Epithelial cell of esophagus (primary cell): ENCODE measurements around the gene RAB31.

Experiments
- DNase-seq: peaks from one replicate; pipeline ENCODE4 v3.0.0; 2010; ENCODE audit warnings: low read depth
- H3K4me3 ChIP-seq: 2 replicates; pipeline ENCODE4 v1.5.1; 2011; ENCODE audit warnings: mild to moderate bottlenecking, low read length, control low read depth
- TF ChIP-seq, protein P1 (sequence below): IDR thresholded peaks from 2 replicates; pipeline ENCODE4 v1.5.1; 2011; ENCODE audit warnings: low read depth, mild to moderate bottlenecking, low read length, control low read depth, inconsistent platforms; ENCODE audit not compliant: insufficient read depth; ENCODE audit errors: missing control alignments

The RAB31 gene

GRCh38 chr18:9842448-9842847 lies 134.3 kb downstream of the RAB31 start:
- TF ChIP-seq, protein P1, sequence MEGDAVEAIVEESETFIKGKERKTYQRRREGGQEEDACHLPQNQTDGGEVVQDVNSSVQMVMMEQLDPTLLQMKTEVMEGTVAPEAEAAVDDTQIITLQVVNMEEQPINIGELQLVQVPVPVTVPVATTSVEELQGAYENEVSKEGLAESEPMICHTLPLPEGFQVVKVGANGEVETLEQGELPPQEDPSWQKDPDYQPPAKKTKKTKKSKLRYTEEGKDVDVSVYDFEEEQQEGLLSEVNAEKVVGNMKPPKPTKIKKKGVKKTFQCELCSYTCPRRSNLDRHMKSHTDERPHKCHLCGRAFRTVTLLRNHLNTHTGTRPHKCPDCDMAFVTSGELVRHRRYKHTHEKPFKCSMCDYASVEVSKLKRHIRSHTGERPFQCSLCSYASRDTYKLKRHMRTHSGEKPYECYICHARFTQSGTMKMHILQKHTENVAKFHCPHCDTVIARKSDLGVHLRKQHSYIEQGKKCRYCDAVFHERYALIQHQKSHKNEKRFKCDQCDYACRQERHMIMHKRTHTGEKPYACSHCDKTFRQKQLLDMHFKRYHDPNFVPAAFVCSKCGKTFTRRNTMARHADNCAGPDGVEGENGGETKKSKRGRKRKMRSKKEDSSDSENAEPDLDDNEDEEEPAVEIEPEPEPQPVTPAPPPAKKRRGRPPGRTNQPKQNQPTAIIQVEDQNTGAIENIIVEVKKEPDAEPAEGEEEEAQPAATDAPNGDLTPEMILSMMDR = no peak
- H3K4me3 ChIP-seq = no peak overlapping the region

DNA sequence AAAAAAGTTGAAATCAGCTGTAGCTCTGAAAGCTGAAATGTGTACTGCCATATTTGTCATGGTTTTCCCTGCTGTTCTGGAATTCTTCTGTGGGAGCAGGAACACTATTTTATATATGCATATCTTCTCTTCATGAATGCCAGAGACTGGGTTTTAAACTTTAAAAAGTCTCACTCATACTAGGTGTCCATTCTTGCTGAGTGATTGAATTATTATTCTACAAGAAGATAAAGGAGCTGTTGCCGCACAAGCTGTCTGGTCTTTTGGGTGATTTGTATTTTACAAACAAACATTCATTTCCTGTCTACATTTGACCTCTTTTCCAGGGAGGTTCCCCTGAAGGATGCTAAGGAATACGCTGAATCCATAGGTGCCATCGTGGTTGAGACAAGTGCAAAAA lies 137.2 kb downstream of the RAB31 start:
- TF ChIP-seq, protein P1 = no peak
- no peak for DNase-seq

More at GRCh38 chr18:9842448-9842847, 134.3 kb downstream of the RAB31 start:
- no peak for DNase-seq

DNA sequence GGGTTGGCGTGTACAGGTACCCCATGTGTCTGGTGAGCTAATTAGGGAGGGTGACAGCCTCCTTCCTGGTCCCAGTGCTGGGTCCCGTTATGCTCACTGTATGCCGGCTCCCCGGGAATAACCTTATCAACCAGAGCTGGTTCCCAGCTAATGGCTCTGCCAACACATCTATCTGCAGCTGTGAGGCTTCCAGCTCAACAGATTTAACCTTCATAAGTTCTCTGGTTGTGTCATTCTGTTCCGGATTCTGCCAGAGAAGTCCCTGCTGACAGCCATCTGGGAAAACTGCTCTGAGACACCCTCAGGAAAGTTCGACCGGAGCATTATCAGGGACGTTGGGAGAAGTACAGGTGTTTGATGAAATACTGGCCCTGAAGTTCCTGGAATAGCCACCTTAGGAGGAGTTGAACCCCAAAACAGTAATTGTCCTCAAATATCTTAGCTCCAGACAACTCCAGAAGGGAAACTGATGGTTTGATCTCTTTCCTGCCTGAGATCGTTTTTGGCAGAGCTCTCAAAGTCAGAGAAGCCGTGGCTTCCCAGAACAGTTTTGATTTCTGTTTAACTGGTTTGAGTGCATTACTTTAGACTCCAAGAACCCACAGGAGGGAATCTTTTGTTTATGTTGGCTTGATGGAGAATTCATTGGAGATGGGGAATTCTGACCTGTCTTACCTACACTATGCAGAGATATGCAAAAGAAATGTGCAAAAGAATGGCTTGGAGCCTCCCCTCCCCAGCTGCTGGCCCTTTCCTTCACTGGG lies 138.2 kb downstream of the RAB31 start:
- no peak overlapping the region for H3K4me3 ChIP-seq
- TF ChIP-seq, protein P1 = no peak
- no peak for DNase-seq

More for the DNA sequence above, 137.2 kb downstream of the RAB31 start:
- H3K4me3 ChIP-seq = no peak overlapping the region

- TF ChIP-seq, protein P1 = no peak
- no peak overlapping the region for H3K4me3 ChIP-seq
- DNase-seq = no peak
Observed at GRCh38 chr18:9848170-9848879, 140.2 kb downstream of the RAB31 start.

DNA sequence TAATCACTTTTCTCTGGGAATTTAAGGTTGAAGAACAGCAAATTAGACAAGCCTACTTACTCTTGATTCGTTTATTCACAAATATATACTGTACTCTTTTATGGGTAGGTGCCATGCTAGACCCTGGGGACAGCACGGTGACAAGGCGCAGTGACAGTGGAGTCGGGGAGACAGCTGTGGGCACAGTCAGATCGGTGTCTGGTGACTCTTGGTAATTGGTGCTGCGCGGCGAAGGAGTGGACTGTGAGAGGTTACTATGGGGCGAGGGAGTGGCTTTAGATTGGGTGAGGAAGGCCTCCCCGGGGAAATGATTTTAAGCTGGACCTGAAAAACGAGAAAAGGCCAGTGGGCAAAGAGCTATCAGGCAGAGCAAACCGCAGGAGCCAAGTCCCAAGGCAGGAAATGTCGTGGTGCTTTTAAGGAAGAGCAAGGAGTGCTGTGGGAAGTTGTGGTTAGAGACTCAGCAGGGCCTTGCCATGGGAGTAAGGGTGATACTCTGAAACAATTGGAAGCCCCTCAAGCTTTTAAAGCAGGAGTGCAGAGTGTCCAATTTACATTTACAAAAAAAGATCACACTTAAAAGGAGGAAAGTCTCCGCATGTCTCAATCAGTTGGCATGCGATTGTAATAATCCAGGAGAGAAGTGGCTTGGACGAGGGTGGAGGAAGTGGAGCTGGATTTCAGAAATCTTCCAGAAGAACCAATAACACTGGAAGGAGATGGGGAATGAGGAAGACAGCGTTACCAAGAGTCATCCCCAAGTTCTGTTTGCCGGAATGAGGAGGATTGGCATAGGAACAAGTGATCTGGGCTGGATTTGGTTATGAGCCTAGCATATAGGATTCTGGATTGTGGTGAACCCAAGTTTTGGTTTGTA lies 141.5 kb downstream of the RAB31 start:
- no peak overlapping the region for H3K4me3 ChIP-seq
- no peak for DNase-seq
- TF ChIP-seq, protein P1 = no peak

- TF ChIP-seq, protein P1 = no peak
- DNase-seq = no peak
- H3K4me3 ChIP-seq = no peak overlapping the region
Observed at GRCh38 chr18:9850309-9850708, 142.2 kb downstream of the RAB31 start.
